CD4-positive, alpha-beta T cell treated with Interleukin-6 for 4 hours (primary cell): ENCODE results near the gene CDCP1.

ENCODE experiments used
- DNase-seq: peaks from one replicate; pipeline ENCODE4 v3.0.0-alpha.2; 2020; ENCODE audit warnings: mixed read lengths

Gene CDCP1

GRCh38 chr3:45049807-45050206 is 96.4 kb downstream of the CDCP1 start:
- DNase-seq = no peak

- DNase-seq = no peak
Observed at GRCh38 chr3:45048244-45048643, 97.9 kb downstream of the CDCP1 start.

GRCh38 chr3:45043728-45044299 is 102.4 kb downstream of the CDCP1 start:
- no peak for DNase-seq

GRCh38 chr3:45042162-45042561 is 104.0 kb downstream of the CDCP1 start:
- no peak for DNase-seq

- DNase-seq = no peak
Observed at GRCh38 chr3:45041666-45042065, 104.5 kb downstream of the CDCP1 start.

GRCh38 chr3:45037720-45038455 is 108.3 kb downstream of the CDCP1 start:
- peak; percentile 93 for DNase-seq

GRCh38 chr3:45035441-45036301 is 110.5 kb downstream of the CDCP1 start:
- peak; percentile 33 for DNase-seq

- peak; percentile 43 for DNase-seq
Observed at GRCh38 chr3:45034612-45035252, 111.4 kb downstream of the CDCP1 start.

- no peak for DNase-seq
Observed at GRCh38 chr3:45033791-45034190, 112.4 kb downstream of the CDCP1 start.
